H7 (cell line): ENCODE measurements around the gene NLGN1. TPM values are rescaled to one million over a fixed set of nuclear protein-coding genes. Genes with fewer than 3 reads are reported as not detected.

Experiments
- DNase-seq: peaks from one replicate; pipeline ENCODE4 v3.0.0; 2012
- H3K27me3 ChIP-seq: 2 replicates; pipeline ENCODE4 v1.6.0; 2011; ENCODE audit warnings: mild to moderate bottlenecking, low read length; ENCODE audit not compliant: control insufficient read depth, insufficient read depth
- H3K36me3 ChIP-seq: replicated peaks from 2 replicates; pipeline ENCODE4 v1.5.1; 2011; ENCODE audit warnings: low read length; ENCODE audit not compliant: control insufficient read depth, insufficient read depth
- H3K4me3 ChIP-seq: 2 replicates; pipeline ENCODE4 v1.5.1; 2011; ENCODE audit warnings: low read depth, mild to moderate bottlenecking, control low read depth, low read length, moderate library complexity; ENCODE audit not compliant: insufficient read depth
- total RNA-seq: library from RNA; depleted of rRNA; stranded (reverse); fragments of >200 nt; shearing (Covaris generic); gene quantifications from 2 replicates; pipeline ENCODE4 v1.2.3, GENCODE V29; 2014

Gene NLGN1
- total RNA-seq, 1 experiment from 2014 or later = 7.1 TPM

DNA sequence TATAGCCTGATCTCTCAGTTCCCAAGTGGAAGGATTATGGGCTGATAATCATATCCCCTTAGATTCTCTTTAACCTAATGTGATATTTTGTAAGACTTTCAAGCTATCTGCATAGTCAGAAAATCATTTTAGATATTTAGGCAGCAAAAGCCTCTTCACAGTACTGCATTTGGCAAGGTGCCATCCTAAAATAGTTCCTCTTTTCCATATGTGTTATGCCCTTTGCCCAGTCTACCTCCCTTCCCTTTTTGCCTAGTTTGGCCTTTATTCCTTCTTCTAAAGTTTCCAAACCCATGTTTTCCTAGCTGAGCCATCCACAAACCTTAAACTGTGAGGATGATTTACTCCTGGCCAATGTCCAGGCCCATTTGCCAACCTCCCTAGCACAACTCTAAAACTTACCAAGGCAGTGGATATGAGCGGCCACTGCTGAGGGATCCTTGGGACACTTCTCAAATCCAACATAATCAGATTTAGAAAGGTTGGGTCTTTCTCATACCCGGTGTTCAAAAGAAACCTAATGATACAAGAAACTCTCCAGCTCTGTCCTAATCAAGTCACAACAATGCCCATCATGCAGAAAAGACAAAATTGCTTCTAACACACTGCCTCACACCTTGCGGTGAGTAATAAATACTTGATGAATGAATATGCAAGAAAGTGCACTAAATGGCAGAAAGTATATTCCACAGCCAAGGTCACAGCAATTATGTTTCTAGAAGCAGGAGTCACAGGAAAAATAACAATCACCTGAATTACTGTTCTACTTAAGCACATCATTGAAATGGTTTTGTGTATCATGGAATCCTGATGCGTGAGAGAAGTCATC lies 493.9 kb downstream of the NLGN1 start:
- no peaks in the 10 kb centered on the region for H3K27me3 ChIP-seq

DNA sequence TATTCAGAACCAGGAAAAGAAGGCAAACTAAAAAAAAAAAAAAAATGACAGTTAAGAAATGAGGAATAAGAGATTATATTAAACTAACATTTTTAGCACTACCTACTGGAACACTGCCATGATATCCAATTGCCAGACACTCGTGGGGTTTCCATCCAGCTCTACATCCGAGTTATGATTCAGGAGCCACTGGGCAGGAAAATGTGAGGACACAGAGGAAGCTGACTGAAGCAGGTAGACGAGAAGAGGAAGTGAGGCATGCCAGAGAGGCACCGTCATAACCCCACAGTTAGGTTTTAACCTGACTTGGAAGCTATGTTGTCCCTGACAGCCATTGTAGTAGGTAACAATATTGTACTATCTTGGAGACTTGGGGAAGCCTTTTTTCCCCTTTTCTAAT lies 495.0 kb downstream of the NLGN1 start:
- Histone ChIP-seq H3K27me3 (no peaks in the 10 kb centered on the region), H3K4me3 (no peak overlapping the region), H3K36me3 (no peaks in the 10 kb centered on the region)
- DNase-seq = no peak

More for the DNA sequence above, 493.9 kb downstream of the NLGN1 start:
- DNase-seq = no peak
- Histone ChIP-seq H3K4me3 (no peak overlapping the region), H3K36me3 (no peaks in the 10 kb centered on the region)

DNA sequence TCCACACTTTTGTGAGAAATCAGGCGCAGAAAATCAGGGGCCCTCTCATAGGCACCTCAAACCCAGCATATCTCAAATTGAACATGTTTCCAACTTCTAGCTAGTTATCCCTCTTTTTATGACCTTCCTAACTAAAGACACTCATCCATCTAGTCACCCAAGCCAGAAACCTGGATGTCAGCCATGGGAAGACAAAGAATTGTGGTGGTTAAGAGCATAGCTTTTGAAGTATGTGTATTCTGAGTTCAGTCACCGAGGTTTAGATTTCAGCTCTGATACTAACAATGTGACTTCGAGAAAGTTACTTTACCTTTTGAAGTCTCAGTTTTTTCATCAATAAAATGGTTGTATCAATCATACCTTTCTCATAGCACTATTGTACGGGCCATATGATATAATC lies 495.5 kb downstream of the NLGN1 start:
- DNase-seq = no peak
- Histone ChIP-seq H3K27me3 (no peaks in the 10 kb centered on the region), H3K4me3 (no peak overlapping the region), H3K36me3 (no peaks in the 10 kb centered on the region)

DNA sequence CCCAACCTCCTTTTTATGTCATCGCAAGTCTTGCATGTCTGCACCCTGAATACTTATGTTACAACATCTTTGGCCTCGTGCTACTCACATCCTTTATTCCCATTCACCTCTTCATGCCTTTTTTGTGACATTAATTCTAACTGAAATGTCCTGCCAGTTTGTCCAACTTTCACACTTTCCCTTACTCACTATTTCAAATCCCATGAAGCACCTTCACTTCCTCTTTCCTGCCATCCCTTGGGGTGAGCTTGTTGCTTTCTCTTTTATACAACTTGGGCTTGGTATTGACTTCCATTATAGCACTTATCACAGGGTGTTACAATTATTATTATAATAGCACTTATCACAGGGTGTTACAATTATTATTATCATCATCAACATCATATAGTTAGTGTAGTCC lies 496.3 kb downstream of the NLGN1 start:
- DNase-seq = no peak
- H3K27me3 ChIP-seq = no peaks in the 10 kb centered on the region

DNA sequence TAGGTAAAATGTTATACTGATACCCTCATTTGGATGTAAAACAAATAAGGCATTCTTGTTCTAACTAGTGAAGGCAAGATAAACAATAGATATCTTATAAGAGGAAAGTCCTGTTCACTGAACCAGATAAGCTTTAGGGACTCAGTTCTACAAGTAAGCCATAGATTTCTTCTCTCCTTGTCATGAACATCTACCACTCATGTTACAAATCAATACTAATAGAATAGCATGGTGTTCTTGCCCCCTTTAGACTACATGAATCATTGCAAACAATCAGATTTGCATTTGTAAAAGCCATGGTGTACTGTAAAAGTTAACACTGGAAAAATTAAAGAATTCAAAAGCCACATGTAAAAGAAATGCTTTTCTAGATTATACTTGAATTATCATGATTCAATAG lies 500.1 kb downstream of the NLGN1 start:
- H3K27me3 ChIP-seq = no peaks in the 10 kb centered on the region
- DNase-seq = no peak
- H3K36me3 ChIP-seq = no peaks in the 10 kb centered on the region
- H3K4me3 ChIP-seq = no peak overlapping the region

More for the DNA sequence above, 496.3 kb downstream of the NLGN1 start:
- Histone ChIP-seq H3K4me3 (no peak overlapping the region), H3K36me3 (no peaks in the 10 kb centered on the region)

DNA sequence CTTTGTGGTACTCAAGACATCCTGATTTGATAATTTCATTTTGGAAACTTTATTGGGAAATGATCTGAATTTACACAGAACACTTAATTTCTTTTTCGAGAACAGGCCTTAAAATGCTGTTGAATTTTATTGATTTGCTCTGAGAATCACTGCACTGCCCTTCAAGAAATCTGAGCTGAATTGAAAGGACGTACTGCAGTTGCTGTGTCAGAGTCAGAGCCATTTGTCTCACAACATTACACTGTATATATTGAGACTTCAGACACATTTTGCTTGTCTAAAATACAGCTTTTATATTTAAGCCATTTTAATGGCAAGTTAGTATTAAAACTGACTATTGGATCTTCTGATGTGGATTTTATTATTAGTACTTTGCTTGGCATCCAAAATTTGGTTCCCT lies 504.1 kb downstream of the NLGN1 start:
- no peaks in the 10 kb centered on the region for H3K27me3 ChIP-seq
- no peak overlapping the region for H3K4me3 ChIP-seq
- H3K36me3 ChIP-seq = no peaks in the 10 kb centered on the region
- DNase-seq = no peak

DNA sequence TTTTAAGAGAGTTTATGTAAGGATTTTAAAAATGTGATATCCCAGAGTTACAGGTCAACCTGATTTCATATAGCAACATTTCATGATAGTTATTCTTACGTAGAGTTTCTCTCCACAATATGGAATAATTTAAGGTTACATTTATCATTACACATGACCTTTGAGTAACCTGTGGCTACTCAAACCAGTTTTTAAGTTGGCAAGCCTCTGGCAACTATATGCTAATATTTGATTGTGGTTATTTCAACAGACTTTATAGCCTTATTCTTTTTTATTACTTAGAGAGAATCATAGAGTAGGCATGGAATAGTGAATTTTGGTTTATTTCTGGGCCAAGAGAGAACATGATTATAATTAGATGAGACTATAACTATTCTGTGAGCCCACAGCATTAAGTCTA lies 504.9 kb downstream of the NLGN1 start:
- Histone ChIP-seq H3K36me3 (no peaks in the 10 kb centered on the region), H3K4me3 (no peak overlapping the region), H3K27me3 (no peaks in the 10 kb centered on the region)
- DNase-seq = no peak

DNA sequence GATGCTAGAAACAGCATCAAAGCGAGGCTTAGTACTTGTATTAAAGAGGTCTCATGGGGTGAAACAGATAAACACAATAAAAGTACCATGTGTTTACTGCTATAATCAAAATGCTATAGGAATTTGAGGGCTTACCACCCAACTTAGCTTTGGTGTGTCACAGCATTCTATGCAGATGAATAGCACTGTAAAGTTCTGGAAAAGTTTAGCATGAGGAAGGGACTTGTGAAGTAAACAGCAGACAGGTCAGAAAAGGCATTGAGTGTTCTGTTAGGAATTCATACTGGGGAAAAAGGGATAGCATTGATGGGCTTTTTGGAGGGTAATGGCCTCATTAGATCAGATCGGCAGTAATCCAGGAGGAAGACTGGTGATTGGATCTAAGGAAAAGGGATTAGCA lies 505.3 kb downstream of the NLGN1 start:
- Histone ChIP-seq H3K27me3 (no peaks in the 10 kb centered on the region), H3K36me3 (no peaks in the 10 kb centered on the region), H3K4me3 (no peak overlapping the region)
- DNase-seq = no peak

DNA sequence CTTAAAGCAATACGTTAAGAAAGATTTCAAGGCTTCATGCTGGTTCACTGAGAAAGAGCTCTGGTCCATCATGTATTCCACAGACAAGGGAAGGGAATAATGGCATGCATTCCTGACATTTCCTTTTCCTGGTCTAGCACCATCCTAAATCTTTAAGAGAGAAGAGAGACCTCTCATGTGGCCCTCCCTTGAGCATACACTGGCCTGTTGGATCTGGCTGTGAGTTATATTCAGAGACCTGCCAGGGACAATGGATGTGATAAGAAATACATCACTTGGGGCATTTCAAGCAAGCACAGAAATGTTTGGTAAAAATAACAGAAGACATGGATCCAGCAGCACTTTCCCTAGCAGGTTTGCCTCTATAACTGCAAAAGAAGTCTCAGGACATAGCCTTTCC lies 507.8 kb downstream of the NLGN1 start:
- Histone ChIP-seq H3K36me3 (no peaks in the 10 kb centered on the region), H3K27me3 (no peaks in the 10 kb centered on the region), H3K4me3 (no peak overlapping the region)
- no peak for DNase-seq

DNA sequence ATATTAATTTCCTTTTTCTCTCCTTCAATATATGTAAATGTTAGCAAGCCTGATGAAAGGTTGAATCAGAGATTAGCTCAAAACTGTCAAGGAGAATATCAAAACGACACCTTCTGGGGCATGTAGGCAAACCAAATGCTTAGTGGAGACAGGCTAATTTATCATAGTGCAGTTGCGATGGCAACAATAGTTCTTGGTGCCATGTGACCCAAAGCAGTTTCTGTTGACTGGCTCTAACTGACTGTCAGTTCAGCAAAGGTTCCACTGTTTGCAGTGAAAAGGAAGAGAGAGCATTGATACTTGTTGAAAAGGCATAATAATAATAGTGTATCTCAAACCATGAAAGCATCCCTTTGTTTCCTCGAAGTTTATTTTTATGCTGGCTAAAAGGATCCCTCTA lies 513.9 kb downstream of the NLGN1 start:
- Histone ChIP-seq H3K36me3 (no peaks in the 10 kb centered on the region), H3K27me3 (no peaks in the 10 kb centered on the region), H3K4me3 (no peak overlapping the region)
- no peak for DNase-seq

DNA sequence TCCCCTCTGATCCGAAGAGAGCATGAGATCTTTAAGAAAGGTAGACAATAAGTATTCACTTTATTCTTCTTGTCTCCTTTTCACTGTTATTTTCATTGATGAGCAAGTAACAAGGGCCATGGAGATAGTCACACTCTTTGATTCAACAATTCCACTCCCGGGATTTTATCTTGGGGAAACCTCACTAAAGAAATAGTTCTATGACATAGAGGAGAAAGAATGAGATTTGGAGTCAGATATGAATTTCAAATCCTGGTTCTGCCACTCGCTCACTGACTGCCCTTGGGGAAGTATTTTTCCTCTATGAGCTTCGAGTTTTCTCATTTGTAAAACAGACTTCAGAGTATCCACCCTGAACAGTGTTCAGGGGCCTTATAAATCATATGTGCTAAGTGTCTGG lies 514.6 kb downstream of the NLGN1 start:
- DNase-seq = no peak
- no peaks in the 10 kb centered on the region for H3K27me3 ChIP-seq
- no peak overlapping the region for H3K4me3 ChIP-seq

DNA sequence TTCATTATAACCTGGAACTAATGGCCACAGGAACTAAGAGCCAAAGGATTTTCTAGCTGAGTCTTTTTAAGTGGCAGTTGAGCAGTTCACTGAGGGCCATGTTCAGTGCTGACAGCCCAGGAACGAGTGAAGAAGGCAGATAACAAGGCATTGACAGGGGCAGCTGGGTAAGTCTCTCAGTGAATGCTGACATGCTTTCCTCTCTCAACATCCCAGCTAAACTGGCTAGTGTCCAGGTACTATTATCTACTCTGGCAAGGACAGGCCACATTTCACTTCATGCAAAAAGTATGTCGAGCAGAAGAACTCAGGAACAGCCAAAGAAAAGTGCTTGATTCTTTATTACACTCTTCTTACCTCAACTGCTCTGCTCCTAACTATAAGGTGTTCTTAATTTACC lies 515.9 kb downstream of the NLGN1 start:
- H3K27me3 ChIP-seq = no peaks in the 10 kb centered on the region
- no peak overlapping the region for H3K4me3 ChIP-seq
- H3K36me3 ChIP-seq = no peaks in the 10 kb centered on the region
- DNase-seq = no peak

More for the DNA sequence above, 514.6 kb downstream of the NLGN1 start:
- no peaks in the 10 kb centered on the region for H3K36me3 ChIP-seq

DNA sequence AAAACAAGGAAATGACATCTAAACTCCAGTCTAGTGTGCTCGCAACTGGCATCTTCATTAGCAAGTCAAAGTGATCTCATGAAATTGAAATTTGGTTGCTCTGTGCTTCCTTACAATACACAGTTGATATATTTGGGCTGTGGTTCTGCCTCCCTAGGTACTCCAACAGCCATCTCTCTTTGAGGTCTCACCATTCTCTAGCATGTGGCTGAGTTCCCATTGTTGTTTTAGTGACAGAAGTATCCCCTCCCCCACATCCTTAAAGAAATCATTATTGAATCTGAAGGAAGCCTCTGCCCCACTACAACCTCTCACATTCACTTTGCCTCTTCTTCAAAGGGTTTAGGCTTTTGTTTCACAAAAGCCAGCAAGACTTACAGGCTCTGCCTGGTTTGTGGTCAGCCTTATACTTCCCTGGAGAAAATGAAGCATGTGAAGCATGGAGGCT lies 516.5 kb downstream of the NLGN1 start:
- no peaks in the 10 kb centered on the region for H3K27me3 ChIP-seq
- H3K4me3 ChIP-seq = no peak overlapping the region
- no peak for DNase-seq
- H3K36me3 ChIP-seq = no peaks in the 10 kb centered on the region

DNA sequence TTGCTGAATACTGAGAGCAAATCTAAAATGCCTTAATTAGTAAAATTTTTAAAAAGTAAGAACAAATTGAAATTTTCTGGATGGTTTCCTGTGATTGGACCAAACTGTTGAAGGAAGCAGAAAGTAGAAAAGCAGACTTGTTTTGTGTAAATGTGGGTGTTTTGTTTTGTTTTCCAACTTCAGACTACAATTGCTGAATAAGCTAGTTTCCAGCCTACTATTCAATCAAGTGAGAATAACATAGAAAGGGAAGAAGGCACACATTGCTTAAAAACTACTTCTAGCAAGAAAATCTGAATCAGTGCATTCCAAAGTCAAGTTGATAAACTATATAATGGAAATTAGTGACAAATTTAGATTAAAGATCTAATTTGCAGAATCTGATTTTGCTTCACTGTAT lies 519.3 kb downstream of the NLGN1 start:
- Histone ChIP-seq H3K36me3 (no peaks in the 10 kb centered on the region), H3K4me3 (no peak overlapping the region), H3K27me3 (no peaks in the 10 kb centered on the region)
- DNase-seq = no peak

DNA sequence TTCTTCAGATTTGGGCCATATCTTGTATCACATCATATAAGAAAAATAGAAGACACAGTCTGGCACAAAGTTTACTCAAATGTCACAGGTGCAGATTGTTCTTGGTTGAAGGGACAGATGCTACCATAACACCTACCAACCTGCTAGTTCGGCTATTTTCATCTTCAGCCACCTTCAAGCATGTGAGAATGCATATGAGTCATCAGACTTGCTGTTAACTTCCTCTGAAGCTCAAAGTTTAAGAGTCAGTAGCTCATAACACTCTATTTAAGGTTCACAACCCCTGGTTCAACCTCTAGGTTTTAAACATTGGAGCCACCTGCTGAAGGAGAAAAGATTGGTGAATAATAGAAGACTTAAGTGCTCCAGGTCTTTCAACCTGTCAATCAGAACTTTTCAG lies 522.8 kb downstream of the NLGN1 start:
- DNase-seq = no peak
- no peaks in the 10 kb centered on the region for H3K36me3 ChIP-seq
- H3K27me3 ChIP-seq = no peaks in the 10 kb centered on the region
- H3K4me3 ChIP-seq = no peak overlapping the region

DNA sequence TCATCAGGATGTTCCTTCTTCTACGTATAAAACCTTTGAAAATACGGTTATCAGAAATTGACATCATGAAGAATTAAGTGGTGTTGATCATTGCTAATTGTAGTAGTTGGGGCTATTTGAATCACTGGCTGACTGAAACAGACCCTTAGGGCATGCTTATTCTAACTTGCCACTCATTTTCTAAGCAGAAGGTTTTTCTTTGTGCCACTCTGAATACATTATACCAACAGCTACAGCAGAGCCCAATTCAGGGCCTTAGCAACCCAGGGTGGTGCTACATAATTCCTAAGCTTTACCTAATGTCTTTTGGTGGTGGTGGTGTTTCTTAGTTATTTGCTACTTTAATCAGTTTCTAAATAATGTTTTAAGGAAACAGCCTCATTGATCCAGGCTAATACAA lies 524.2 kb downstream of the NLGN1 start:
- no peaks in the 10 kb centered on the region for H3K36me3 ChIP-seq
- no peaks in the 10 kb centered on the region for H3K27me3 ChIP-seq
- no peak for DNase-seq
- no peak overlapping the region for H3K4me3 ChIP-seq
